Measurements from ENCODE around the gene CORO1A.
"Not testable (repeated sequence)": the region's sequence is repeated elsewhere in the genome, so short reads cannot be mapped to it uniquely, and the experiment has no call there.

- TF ChIP-seq CTCF, POLR2A (IDR thresholded peaks at IDR 0.05): not testable (repeated sequence)
Observed at GRCh38 chr16:30193615-30194014, 10.2 kb downstream of the CORO1A start, which contains the start of the genes BOLA2B and SLX1A.
